NCI-H1417 treated with DMSO at 0.1 percent for 48 hours (cell line): ENCODE results near the gene NAGK.

ENCODE experiments used
- DNase-seq: peaks from one replicate; lab custom pipeline; 2025; lab: John Stamatoyannopoulos, UW

Gene NAGK

DNA sequence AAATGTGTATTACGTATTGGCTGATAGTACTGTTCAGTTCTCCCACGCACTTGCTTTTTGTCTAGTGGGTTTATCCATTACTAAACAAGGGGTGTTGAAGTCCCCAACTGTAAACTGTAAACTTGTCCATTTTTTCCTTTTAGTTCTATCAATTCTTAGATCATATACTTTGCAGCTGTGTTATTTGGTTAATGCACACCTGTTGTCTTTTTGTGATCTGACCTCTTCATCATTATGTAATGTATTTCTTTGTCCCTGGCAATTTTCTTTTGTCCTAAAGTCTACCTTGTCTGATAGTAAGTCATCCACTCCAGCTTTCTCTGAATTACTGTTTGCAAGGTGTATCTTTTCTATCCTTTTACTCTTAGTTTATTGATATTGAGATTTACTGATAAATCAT is 39.6 kb downstream of the NAGK start:
- no peak for DNase-seq

DNA sequence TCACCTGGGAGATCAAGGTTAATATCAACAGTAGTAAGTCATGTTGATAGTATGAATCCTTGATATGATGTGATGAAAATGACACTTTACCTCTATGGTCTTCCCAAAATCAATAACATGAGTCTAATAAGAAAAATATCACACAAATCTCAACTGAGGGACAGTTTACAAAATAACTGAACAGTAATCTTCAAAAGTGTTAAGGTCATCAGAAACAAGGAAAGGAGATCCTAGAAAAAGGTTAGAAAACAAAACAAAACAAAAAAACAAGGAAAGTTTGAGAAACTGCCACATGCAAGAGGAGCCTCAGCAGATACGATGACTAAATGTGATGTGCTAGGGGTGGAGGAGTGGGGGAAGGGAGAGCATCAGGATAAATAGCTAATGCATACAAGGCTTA is 45.4 kb downstream of the NAGK start:
- no peak for DNase-seq

DNA sequence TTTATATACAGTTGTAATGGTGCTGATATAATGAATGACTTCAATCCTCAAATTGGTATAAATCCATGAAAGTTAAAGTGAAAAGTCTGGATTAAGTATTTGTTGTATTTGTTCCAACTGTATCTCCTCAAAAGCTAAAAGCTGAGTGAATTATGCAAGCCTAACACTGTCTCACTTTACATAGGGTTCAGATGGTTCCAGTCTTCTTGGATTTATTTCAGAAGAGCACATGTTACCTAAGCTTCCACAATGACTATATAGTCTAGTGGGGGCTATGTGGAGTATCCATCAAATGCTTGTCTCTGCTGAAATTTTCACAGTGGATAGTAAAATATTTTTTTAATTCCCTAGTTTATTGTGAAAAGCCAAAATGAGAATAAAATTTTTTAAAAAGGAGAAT is 48.6 kb downstream of the NAGK start:
- no peak for DNase-seq

DNA sequence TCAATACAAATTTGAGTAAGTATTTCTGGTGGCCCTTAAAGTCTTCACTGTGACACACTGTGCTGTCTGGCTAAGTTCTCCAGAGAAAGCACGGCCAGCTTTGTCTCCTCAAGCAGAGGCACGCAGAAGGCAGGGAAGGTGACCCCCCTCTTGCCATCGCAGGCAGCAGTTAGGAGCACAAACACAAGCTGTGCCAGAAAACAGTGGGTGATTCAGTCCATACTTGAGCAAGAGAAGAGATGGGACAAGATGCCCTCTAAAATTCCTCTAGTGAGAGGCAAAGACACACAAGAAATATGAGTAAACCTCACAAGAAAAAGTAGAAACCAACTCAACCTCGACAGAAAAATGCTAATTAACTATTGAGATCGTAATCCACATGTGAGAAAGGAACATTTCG is 51.7 kb downstream of the NAGK start:
- DNase-seq: no peak

DNA sequence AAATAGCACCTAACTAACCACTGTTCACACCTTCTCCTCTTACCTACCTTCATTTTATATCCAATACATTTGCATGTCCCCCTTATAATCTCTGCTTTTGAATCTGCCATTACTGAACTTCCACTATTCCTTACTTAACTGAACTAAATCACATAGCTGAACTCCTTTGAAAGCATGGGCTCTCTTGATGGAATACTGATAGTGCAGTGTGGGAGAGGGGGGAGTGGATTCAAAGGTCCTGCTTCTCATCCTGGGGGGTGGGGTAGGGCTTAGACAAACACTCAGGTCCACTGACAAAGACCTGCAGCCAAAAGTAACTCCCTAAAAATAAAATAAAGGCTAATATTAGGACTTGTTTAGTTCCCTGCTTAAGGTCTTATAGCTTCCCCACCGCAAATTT is 53.0 kb downstream of the NAGK start:
- no peak for DNase-seq

DNA sequence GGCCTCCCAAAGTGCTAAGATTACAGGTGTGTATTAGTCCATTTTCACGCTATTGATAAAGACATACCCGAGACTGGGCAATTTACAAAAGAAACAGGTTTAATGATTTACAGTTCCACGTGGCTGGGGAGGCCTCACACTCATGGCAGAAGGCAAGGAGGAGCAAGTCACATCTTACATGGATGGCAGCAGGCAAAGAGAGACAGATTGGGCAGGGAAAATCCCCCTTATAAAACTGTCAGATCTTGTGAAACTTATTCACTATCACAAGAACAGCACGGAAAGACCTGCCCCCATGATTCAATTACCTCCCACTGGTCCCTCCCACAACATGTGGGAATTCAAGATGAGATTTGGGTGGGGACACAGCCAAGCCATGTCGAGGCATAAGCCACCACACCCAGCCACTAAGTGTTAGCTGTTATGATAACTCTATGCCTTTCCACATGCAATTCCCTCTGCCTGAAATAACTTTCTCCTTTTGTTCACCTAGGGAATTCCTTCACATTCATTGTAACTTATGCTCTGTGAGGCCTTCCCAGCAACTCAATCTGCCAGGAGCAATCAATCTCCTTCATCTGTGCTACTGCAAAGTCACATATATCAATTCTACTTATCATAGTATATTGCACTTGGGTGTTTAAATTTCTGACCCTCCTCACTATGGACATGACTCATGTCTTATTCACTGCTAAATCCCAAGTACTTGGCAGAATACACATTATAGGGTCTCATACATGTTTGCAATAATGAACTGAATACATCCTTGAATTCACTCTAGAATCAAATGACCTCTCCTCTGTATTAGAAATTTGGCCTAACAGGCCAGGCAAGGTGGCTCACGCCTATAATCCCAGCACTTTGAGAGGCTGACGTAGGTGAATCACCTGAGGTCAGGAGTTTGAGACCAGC is 54.2 kb downstream of the NAGK start:
- DNase-seq: no peak

DNA sequence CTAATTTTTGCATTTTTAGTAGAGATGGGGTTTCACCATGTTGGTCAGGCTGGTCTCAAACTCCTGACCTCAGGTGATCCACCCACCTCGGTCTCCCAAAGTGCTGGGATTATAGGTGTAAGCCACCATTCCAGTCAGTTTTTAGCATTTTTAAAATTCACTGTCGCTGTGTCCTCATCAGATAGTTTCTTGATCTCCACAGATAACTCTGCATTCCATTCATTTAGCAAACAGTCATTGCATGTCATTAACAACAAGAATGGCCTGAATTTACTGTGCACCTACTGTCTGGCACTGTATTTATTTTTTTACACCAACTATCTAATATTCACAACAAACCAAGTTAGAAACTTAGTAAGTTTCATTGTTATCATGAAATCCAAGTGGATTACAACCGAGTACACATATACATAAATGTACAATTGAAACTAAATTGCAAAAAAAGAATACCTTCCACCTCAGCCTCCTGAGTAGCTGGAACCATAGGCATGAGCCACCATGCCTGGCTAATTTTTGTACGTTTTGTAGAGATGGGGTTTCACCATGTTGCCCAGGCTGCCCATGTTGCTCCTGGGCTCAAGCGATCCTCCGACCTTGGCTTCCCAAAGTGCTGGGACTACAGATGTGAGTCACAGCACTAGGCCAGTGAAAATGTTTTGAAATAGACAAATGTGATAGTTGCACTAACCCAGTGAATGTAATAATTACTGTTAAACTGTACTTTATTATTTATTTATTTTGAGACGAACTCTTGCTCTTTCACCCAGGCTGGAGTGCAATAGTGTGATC is 57.3 kb downstream of the NAGK start:
- no peak for DNase-seq

DNA sequence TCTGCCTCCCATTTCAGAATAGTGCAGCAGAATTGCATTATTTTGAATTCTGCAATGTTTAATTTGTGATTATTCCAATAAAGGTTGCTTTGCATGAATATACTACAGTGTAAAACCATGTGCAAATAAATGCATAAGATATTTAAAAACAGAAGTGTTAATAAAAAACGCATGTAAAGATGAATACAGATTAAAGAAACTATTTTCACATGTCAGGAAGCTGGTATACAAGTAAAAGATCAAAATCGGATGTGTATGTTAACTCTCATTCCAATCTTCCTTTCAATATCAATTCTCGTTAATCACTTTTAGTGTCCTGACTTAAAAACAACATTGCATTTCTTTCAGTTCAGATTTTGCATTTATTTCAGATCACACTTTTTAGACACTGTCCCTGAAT is 58.5 kb downstream of the NAGK start:
- no peak for DNase-seq
